ENCODE results near the gene GLYR1. TPM values are rescaled to one million over a fixed set of nuclear protein-coding genes. Genes with fewer than 3 reads are reported as not detected.

GLYR1 gene
- total and polyA plus RNA-seq, 4 donors: 18.1 to 50.2 (median 40.6) TPM

GRCh38 chr16:4768549-4769305, 78.4 kb downstream of the GLYR1 start (continued):
- TF ChIP-seq SP1 (IDR thresholded peaks at IDR 0.05): peak; percentile 67

DNA sequence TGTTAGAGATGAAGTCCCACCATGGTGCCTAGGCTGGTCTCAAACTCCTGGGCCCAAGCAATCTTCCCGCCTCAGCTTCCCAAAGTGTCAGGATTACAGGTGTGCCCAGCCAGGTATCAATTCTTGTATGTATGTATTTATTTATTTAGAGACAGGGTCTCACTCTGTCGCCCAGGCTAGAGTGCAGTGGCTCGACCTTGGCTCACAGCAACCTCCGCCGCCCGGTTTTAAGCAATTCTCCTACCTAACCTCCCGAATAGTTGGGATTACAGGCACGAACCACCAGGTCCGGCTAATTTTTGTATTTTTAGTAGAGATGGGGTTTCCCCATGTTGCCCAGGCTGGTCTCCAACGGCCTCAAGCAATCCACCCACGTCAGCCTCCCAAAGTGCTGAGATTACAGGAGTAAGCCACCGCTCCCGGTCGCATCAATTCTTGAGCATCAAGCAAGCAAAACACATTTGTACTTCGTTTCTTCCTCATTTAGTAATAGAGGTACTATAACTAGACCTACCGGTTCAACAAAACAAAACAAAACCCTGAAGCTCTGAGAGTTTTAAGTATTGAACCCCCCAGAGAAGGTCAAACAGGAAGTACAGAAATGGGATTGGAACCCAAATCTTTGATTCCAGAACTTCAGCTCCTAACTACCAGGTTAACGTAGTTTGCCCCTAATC, 79.1 kb downstream of the GLYR1 start:
- no peak for TF ChIP-seq GABPA (IDR thresholded peaks at IDR 0.05 in 1 of 2, conservative IDR thresholded peaks at IDR 0.05 in 1 of 2)
- no peaks in the 10 kb centered on the region for H3K27me3 ChIP-seq (ENCODE audit: control insufficient read depth in 4 of 4, insufficient read depth in 4 of 4, low read length in 3 of 4)
- no peaks in the 10 kb centered on the region for H3K9me3 ChIP-seq (ENCODE audit: control insufficient read depth in 4 of 4, low read length in 3 of 4)
- 47% methylated on average over 17 of the region's 17 CpGs for WGBS
- DNase-seq (ENCODE audit: low spot score): no peak
- H3K27ac ChIP-seq (ENCODE audit: low read depth in 1 of 2, low read length in 2 of 2): peak overlapping the region; percentile 85 to 91
- peak overlapping the region; percentile 61 to 78 (median 66) for H3K4me3 ChIP-seq (ENCODE audit: low read depth in 1 of 3, low read length in 3 of 3)
- peak overlapping the region; percentile 26 to 85 for H3K9ac ChIP-seq (ENCODE audit: low read depth in 1 of 2, low read length in 2 of 2)
- H3K4me1 ChIP-seq (ENCODE audit: control insufficient read depth in 4 of 4, insufficient read depth in 4 of 4, low read length in 3 of 4): peaks cover 3 to 30% (median 28%) of the 10 kb centered on the region in 4 donors
- H3K36me3 ChIP-seq (ENCODE audit: control insufficient read depth in 4 of 4, insufficient read depth in 3 of 4, low read depth in 1 of 4, low read length in 3 of 4): peaks cover 0 to 12% (median 9%) of the 10 kb centered on the region in 4 donors

DNA sequence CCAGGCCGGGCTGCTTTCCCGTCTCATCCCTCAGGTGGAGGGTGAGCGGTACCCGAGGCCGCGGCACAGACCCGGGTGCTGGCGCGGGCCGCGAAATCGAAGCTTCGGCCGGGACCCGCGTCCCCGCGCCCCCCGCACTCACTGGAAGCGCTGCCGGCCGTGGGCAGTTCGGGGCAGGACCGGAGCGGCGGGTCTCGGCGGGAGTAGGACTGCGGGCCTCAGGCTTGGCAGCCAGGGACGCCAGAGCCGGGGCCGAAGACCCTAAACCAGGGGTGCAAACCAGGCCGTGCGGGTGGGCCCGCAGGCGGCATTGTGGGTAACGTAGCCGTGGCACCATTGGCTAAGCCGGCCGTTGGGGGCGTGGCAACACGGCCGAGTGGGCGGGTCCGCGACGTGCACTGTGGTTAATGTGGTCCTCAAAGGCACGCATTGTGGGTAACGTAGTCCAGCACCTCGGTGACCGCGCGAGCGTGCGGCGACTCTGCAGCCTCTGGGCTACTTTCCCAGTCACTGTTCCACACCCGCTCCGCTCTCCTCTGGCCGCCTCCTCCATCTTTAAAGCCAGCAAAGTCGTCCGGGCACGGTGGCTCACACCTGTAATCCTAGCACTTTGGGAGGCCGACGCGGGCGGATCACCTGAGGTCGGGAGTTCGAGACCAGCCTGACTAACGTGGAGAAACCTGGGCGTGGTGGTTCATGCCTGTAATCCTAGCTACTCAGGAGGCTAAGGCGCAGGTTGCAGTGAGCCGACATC, 80.0 kb downstream of the GLYR1 start, which contains the start of gene ZNF500:
ZNF500 (minus strand) TSS at position 288 of the 754 bp plus-strand sequence. CDS start 1,184 bp downstream, outside the sequence.
- Histone ChIP-seq H3K4me3 (ENCODE audit: low read depth in 1 of 3, low read length in 3 of 3) (peak within 1 kb of the TSS; percentile 55 to 98 (median 91)), H3K4me1 (ENCODE audit: control insufficient read depth in 4 of 4, insufficient read depth in 4 of 4, low read length in 3 of 4) (peaks cover 3 to 30% (median 28%) of the 10 kb centered on the region in 4 donors), H3K9ac (ENCODE audit: low read depth in 1 of 2, low read length in 2 of 2) (peak within 1 kb of the TSS; percentile 32 to 90), H3K36me3 (ENCODE audit: control insufficient read depth in 4 of 4, insufficient read depth in 3 of 4, low read depth in 1 of 4, low read length in 3 of 4) (peaks cover 0 to 19% (median 11%) of the 10 kb centered on the region in 4 donors), H3K9me3 (ENCODE audit: control insufficient read depth in 4 of 4, low read length in 3 of 4) (no peaks in the 10 kb centered on the region), H3K27ac (ENCODE audit: low read depth in 1 of 2, low read length in 2 of 2) (peak within 1 kb of the TSS; percentile 85 to 91), H3K27me3 (ENCODE audit: control insufficient read depth in 4 of 4, insufficient read depth in 4 of 4, low read length in 3 of 4) (no peaks in the 10 kb centered on the region)
- DNase-seq (ENCODE audit: low spot score): peak; percentile 99
- WGBS: 3% methylated on average over 72 of the region's 72 CpGs
- TF ChIP-seq TAF1 (conservative IDR thresholded peaks at IDR 0.05) (no peak), JUND (IDR thresholded peaks at IDR 0.05) (no peak), HNF4G (IDR thresholded peaks at IDR 0.05) (no peak), FOXA1 (IDR thresholded peaks at IDR 0.05) (no peak), SP1 (IDR thresholded peaks at IDR 0.05) (peak; percentile 83), RXRA (IDR thresholded peaks at IDR 0.05) (peak; percentile 80 to 88), CTCF (IDR thresholded peaks at IDR 0.05; ENCODE audit: low read depth, low read length, missing input control) (no peak), GABPA (IDR thresholded peaks at IDR 0.05 in 1 of 2, conservative IDR thresholded peaks at IDR 0.05 in 1 of 2) (peak in 1 of 2 donors; percentile 86), NR2F2 (IDR thresholded peaks at IDR 0.05) (no peak), RAD21 (IDR thresholded peaks at IDR 0.05) (peak; percentile 6 to 33), FOXA2 (IDR thresholded peaks at IDR 0.05) (no peak), ATF3 (IDR thresholded peaks at IDR 0.05) (no peak), HNF4A (conservative IDR thresholded peaks at IDR 0.05) (no peak), YY1 (IDR thresholded peaks at IDR 0.05) (peak; percentile 91), EGR1 (IDR thresholded peaks at IDR 0.05; ENCODE audit: low read depth in 2 of 2) (peak; percentile 34 to 48)
- TF ChIP-seq, protein P1, sequence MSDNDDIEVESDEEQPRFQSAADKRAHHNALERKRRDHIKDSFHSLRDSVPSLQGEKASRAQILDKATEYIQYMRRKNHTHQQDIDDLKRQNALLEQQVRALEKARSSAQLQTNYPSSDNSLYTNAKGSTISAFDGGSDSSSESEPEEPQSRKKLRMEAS (IDR thresholded peaks at IDR 0.05): no peak
- TF ChIP-seq, protein P2, sequence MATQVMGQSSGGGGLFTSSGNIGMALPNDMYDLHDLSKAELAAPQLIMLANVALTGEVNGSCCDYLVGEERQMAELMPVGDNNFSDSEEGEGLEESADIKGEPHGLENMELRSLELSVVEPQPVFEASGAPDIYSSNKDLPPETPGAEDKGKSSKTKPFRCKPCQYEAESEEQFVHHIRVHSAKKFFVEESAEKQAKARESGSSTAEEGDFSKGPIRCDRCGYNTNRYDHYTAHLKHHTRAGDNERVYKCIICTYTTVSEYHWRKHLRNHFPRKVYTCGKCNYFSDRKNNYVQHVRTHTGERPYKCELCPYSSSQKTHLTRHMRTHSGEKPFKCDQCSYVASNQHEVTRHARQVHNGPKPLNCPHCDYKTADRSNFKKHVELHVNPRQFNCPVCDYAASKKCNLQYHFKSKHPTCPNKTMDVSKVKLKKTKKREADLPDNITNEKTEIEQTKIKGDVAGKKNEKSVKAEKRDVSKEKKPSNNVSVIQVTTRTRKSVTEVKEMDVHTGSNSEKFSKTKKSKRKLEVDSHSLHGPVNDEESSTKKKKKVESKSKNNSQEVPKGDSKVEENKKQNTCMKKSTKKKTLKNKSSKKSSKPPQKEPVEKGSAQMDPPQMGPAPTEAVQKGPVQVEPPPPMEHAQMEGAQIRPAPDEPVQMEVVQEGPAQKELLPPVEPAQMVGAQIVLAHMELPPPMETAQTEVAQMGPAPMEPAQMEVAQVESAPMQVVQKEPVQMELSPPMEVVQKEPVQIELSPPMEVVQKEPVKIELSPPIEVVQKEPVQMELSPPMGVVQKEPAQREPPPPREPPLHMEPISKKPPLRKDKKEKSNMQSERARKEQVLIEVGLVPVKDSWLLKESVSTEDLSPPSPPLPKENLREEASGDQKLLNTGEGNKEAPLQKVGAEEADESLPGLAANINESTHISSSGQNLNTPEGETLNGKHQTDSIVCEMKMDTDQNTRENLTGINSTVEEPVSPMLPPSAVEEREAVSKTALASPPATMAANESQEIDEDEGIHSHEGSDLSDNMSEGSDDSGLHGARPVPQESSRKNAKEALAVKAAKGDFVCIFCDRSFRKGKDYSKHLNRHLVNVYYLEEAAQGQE (IDR thresholded peaks at IDR 0.05): peak; percentile 83
- TF ChIP-seq, protein P3, sequence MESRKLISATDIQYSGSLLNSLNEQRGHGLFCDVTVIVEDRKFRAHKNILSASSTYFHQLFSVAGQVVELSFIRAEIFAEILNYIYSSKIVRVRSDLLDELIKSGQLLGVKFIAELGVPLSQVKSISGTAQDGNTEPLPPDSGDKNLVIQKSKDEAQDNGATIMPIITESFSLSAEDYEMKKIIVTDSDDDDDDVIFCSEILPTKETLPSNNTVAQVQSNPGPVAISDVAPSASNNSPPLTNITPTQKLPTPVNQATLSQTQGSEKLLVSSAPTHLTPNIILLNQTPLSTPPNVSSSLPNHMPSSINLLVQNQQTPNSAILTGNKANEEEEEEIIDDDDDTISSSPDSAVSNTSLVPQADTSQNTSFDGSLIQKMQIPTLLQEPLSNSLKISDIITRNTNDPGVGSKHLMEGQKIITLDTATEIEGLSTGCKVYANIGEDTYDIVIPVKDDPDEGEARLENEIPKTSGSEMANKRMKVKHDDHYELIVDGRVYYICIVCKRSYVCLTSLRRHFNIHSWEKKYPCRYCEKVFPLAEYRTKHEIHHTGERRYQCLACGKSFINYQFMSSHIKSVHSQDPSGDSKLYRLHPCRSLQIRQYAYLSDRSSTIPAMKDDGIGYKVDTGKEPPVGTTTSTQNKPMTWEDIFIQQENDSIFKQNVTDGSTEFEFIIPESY (IDR thresholded peaks at IDR 0.05): peak; percentile 94
